Non-pigmented ciliary epithelial cell (primary cell): ENCODE data around the gene ANKRD11.

Experiments used
- DNase-seq: peaks from one replicate; pipeline ENCODE4 v3.0.0-alpha.2; 2010; ENCODE audit warnings: low read depth

Gene ANKRD11

GRCh38 chr16:89506791-89507191 lies 16.4 kb upstream of the ANKRD11 start:
- DNase-seq: no peak

GRCh38 chr16:89506113-89506504 lies 15.7 kb upstream of the ANKRD11 start:
- no peak for DNase-seq

GRCh38 chr16:89505204-89506112 lies 15.1 kb upstream of the ANKRD11 start:
- peak; percentile 40 for DNase-seq

- DNase-seq: no peak
These were observed 13.7 kb upstream of the ANKRD11 start for GRCh38 chr16:89504091-89504490.

- DNase-seq: no peak
These were observed 11.9 kb upstream of the ANKRD11 start for GRCh38 chr16:89502081-89502843.

GRCh38 chr16:89499767-89500166 lies 9.4 kb upstream of the ANKRD11 start:
- no peak for DNase-seq

- no peak for DNase-seq
These were observed 8.5 kb upstream of the ANKRD11 start for GRCh38 chr16:89498839-89499238.

GRCh38 chr16:89495121-89495520 lies 4.8 kb upstream of the ANKRD11 start:
- peak; percentile 50 for DNase-seq

- no peak for DNase-seq
These were observed 3.4 kb upstream of the ANKRD11 start for GRCh38 chr16:89493776-89494175.

- DNase-seq: no peak
These were observed 1.8 kb upstream of the ANKRD11 start for GRCh38 chr16:89491974-89492687.

GRCh38 chr16:89491238-89491869 lies 993 bp upstream of the ANKRD11 start:
- no peak for DNase-seq

- no peak for DNase-seq
These were observed 393 bp downstream of the ANKRD11 start for GRCh38 chr16:89489898-89490438.

- DNase-seq: peak; percentile 78
These were observed 1.1 kb downstream of the ANKRD11 start for GRCh38 chr16:89489040-89489897.

- DNase-seq: no peak
These were observed 4.6 kb downstream of the ANKRD11 start for GRCh38 chr16:89485701-89486246.

GRCh38 chr16:89484923-89485679 lies 5.3 kb downstream of the ANKRD11 start:
- no peak for DNase-seq

- no peak for DNase-seq
These were observed 6.3 kb downstream of the ANKRD11 start for GRCh38 chr16:89484041-89484501.

- no peak for DNase-seq
These were observed 7.5 kb downstream of the ANKRD11 start for GRCh38 chr16:89482817-89483205.

- DNase-seq: no peak
These were observed 8.1 kb downstream of the ANKRD11 start for GRCh38 chr16:89482150-89482816.

- no peak for DNase-seq
These were observed 8.9 kb downstream of the ANKRD11 start for GRCh38 chr16:89481356-89481955.
